ENCODE data around the gene KLHL36.
"Not testable (repeated sequence)": the region's sequence is repeated elsewhere in the genome, so short reads cannot be mapped to it uniquely, and the experiment has no call there.

KLHL36 gene

GRCh38 chr16:84617041-84617790 is 31.1 kb upstream of the KLHL36 start:
- no peak for DNase-seq

DNA sequence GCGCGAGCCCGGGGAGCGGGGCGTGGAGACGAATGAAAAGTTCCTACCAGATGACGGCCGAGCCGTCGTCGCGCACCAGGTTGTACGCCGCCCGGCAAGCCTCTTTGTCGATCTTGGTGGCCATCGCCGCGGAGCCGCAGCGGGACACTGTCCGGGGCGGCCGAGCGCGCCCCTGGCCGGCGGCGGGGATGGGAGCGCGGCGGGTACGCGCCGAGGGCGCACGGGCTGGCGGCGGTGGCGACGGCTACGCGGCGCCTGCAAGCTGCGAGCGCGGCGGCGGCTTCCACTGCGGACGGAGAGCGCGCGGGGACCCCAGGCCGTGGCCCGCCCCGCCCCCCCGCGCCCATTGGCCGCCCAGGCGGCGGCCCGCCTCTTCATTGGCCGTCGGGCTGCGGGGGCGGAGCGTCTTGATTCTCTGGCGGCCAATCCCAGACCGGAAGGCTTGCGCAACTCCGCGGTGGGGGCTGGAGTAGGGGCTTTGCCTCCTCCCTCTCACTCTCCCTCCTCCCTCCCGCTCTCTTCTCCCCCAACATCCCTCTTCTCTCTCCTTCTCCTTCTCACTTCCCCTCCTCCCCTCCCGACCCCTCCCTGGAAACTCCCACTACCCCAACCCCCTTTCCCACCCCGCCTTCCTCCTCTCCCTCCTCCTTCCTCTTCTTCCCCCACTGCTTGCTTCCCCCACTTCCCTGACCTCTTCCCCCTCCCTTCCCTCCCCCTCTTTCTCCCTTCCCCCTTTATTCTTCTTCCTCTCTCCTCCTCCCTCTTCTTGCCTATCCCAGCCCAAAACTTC is 30.3 kb upstream of the KLHL36 start, which contains the start of gene COTL1:
Gene COTL1 (minus strand): TSS at position 288 of the 790 bp plus-strand sequence. CDS start 164 bp downstream, at position 124.
- peak; percentile 96 for DNase-seq

- DNase-seq, result no peak
Measured at GRCh38 chr16:84618581-84619460, 29.5 kb upstream of the KLHL36 start.

DNA sequence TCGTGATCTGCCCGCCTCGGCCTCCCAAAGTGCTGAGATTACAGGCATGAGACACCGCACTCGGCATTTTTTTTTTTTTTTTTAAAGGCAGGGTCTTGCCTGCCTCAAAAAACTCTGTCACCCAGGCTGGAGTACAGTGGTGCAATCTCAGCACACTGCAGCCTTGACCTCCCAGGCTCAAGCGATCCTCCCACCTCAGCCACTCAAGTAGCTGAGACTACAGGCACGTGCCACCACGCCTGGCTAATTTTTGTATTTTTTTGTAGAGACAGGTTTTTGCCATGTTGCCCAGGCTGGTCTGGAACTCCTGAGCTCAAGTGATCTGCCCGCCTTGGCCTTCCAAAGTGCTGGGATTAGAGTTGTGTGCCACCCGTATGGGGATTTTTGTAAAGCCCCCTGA is 27.4 kb upstream of the KLHL36 start:
- DNase-seq, result not testable (repeated sequence)

DNA sequence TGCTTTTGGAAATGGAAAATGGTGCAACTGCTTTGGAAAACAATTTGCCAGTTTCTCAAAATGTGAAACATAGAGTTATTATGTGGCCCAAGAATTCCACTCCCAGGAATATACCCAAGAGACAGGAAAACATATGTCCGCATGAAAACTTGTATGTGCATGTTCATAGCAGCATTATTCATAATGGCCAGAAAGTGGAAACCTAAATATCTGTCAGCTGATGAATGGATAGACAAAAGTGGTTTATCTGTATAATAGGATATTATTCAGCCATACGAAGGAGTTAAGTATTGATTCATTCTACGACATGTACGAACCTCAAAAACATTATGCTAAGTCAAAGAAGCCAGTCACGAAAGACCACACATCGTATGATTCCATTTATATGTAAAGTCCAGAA is 22.8 kb upstream of the KLHL36 start:
- DNase-seq, result no peak

- DNase-seq, result no peak
Measured at GRCh38 chr16:84628226-84628731, 20.0 kb upstream of the KLHL36 start.

- DNase-seq, result no peak
Measured at GRCh38 chr16:84629580-84629979, 18.7 kb upstream of the KLHL36 start.

GRCh38 chr16:84630009-84630408 is 18.3 kb upstream of the KLHL36 start:
- DNase-seq, result no peak

DNA sequence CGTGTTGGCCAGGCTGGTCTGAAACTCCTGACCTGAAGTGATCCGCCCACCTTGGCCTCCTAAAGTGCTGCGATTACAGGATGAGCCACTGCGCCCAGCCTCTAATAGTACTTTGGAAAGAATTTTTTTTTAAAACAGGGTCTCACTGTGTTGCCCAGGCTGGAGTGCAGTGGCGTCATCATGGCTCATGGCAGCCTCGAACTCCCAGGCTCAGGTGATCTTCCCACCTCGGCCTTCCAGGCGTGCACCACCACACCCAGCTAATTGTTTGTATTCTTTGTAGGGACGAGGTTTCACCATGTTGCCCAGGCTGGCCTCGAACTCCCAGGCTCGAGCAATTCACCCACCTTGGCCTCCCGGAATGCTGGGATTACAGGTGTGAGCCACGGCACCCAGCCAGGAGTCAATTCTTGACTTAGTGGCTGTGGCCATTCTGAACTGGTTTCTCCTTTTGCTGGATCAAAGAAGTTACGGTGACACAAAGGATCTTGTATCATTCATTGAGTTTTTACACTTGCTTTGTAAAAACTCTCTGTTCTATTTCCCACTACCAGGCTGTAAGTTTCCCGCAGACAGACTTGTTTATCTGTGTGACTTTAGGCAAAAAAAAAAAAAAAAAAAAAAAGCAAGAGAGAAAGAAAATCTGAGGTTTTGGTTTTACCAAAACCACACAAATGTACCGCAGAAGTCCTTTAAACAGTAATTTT is 17.7 kb upstream of the KLHL36 start:
- no peak for DNase-seq

GRCh38 chr16:84631153-84631466 is 17.2 kb upstream of the KLHL36 start:
- DNase-seq, result no peak

DNA sequence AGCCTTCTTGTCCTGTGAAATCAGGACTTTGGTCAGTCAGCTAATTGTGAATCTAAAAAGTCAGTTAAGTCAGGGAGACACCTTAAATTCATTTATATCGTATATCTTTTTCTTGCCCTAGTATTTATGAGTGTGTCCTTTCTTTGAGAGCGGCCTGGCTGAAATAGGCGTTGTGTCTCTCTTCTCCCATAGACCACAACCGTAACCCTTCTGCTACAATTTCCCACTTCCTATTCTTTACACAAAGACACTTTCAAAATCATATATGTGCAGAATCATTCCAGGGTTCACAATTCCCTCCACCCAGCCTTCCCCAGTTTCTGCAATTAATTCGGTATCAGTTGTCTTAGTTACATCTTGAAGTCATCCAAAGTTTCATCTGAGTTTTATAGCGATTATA is 16.4 kb upstream of the KLHL36 start:
- no peak for DNase-seq

DNA sequence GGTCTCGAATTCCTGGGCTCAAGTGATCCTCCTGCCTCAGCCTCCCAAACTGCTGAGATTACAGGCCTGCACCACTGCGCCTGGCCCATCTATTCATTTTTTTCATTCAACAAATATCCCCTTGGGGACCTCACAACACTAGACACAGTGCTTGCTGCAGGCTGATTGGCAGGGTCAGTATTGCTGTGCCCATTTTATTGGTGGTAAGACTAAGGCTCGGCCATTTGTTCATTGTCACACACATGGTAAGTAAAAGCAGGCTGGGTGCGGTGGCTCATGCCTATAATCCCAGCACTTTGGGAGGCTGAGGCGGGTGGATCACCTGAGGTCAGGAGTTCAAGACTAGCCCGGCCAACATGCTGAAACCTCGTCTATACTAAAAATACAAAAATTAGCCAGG is 15.4 kb upstream of the KLHL36 start:
- not testable (repeated sequence) for DNase-seq

DNA sequence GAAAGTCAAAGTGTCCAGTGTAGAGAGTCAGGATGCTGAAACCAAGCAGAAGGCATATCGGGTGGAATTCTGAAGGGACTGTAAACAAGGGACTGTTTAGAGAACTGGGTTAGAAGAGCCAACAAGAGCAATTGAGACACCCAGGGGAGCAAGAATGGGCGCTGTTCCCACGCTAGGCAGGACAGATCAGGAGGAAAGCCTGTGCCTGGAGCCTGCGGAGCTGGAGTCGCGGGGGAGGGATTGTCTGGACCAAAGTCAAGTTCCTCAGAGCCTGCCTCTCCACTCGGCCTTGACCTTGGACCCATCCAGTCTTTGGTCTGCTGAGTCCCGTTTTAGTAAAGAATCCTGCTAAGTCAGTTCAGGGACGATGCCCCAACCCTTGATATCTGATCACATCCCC is 14.7 kb upstream of the KLHL36 start:
- DNase-seq, result no peak

DNA sequence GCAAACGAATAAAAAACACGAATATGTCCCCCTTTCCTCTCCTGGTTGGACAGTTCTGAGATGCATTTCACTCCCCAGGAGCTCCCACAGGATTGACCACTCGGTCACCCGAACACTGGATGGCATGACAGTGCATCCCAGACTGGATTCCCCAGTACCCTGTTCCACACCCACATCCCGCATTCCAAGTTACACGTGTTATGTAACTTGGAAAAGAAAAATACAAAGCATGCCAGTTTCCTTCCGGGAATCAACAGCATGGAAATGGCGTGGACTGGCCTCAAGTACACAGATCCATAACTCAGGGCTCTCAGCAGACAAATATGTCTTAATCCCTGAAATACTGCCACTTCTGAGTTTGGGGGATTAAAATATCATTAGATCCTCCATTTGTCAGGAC is 12.6 kb upstream of the KLHL36 start:
- DNase-seq, result no peak

DNA sequence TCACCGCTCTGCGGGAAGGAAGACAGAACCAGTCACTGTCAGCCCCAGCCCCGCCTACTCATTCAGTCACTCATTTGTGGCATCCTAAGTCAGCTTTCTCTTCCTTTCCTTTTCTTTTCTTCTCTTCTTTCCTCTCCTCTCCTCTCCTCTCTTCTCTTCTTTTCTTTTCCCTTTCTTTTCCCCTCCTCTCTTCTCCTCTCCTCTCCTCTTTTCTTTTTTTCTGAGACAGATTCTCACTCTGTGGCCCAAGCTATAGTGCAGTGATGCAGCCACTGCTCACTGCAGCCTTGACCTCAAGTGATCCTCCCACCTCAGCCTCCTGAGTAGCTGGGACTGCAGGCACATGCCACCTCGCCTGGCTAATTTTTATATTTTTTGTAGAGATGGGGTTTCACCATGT is 10.6 kb upstream of the KLHL36 start:
- no peak for DNase-seq

GRCh38 chr16:84638231-84638806 is 10.0 kb upstream of the KLHL36 start:
- DNase-seq, result no peak

- no peak for DNase-seq
Measured at GRCh38 chr16:84640145-84640544, 8.2 kb upstream of the KLHL36 start.

GRCh38 chr16:84641643-84642358 is 6.5 kb upstream of the KLHL36 start:
- DNase-seq, result no peak

GRCh38 chr16:84643180-84643583 is 5.1 kb upstream of the KLHL36 start:
- no peak for DNase-seq

- no peak for DNase-seq
Measured at GRCh38 chr16:84643674-84644073, 4.6 kb upstream of the KLHL36 start.
